Lower leg skin (tissue), 3 donors: ENCODE results near the gene XRCC4.
"Not testable (repeated sequence)": the region's sequence is repeated elsewhere in the genome, so short reads cannot be mapped to it uniquely, and the experiment has no call there.

ENCODE experiments used
- CTCF ChIP-seq, 3 donors: fragments of 450-650 bp; IDR thresholded peaks; one replicate each; pipeline ENCODE4 v1.5.1; 2016; ENCODE audit warnings: antibody characterized with exemption in 3 of 3, mild to moderate bottlenecking in 3 of 3, moderate library complexity in 2 of 3
- POLR2A ChIP-seq, 2 donors: fragments of 450-650 bp; IDR thresholded peaks; one replicate each; pipeline ENCODE4 v1.6.1; 2016 to 2017; ENCODE audit warnings: antibody characterized with exemption in 2 of 2, mild to moderate bottlenecking in 1 of 2, moderate library complexity in 1 of 2

- TF ChIP-seq CTCF, POLR2A (IDR thresholded peaks at IDR 0.05): not testable (repeated sequence)
Observed at GRCh38 chr5:83067377-83067776, 10.0 kb upstream of the XRCC4 start.
